HCT116 (cell line): ENCODE measurements around the gene GTF2H1. TPM values are rescaled to one million over a fixed set of nuclear protein-coding genes. Genes with fewer than 3 reads are reported as not detected.

Experiments
- ATAC-seq: fragments of 200-7000 bp; cut with Tn5 transposase; 2 replicates; pipeline ENCODE4 v1.9.1; 2020; ENCODE audit warnings: mild to moderate bottlenecking, moderate library complexity
- BruUV-seq: library from RNA; stranded (reverse); fragments of 400-500 nt; replicated peaks from 2 replicates; lab custom pipeline; 2021; lab: Mats Ljungman, UMichigan
- CTCF ChIA-PET: fragments of 300-600 bp; sonication (Branson Sonifier 250); formaldehyde crosslinking; loops from one replicate; lab custom pipeline; 2021; ENCODE audit warnings: antibody characterized with exemption; lab: Charles Lee
- POLR2A ChIA-PET: fragments of 300-600, 350-600 bp; sonication (Branson Sonifier 250); formaldehyde crosslinking; loops from one replicate; lab custom pipeline; 2021; ENCODE audit warnings: antibody characterized with exemption; lab: Charles Lee
- RAD21 ChIA-PET, 2 experiments: fragments of 300-600 bp; sonication (Branson Sonifier 250); formaldehyde crosslinking; loops; one replicate each; lab custom pipeline; 2023; ENCODE audit warnings: low total read pairs in 2 of 2; ENCODE audit not compliant: uncharacterized antibody in 2 of 2, unreplicated experiment in 2 of 2, low non-redundant PET in 1 of 2; lab: Charles Lee
- DNase-seq: peaks from one replicate; pipeline ENCODE4 v3.0.0-alpha.2; 2010; ENCODE audit warnings: low read depth, low spot score
- H2AFZ ChIP-seq: fragments of 200-600 bp; shearing (Covaris generic), sonication (generic); 2 replicates; pipeline ENCODE4 v1.6.1; 2017; ENCODE audit warnings: low read depth, mixed run types, mixed read lengths, antibody characterized with exemption, low read length; ENCODE audit not compliant: poor library complexity, severe bottlenecking
- H3K27ac ChIP-seq: 2 replicates; pipeline ENCODE4 v1.5.1; 2012; ENCODE audit warnings: low read depth, low read length
- H3K27me3 ChIP-seq: fragments of 200-600 bp; sonication (generic); 2 replicates; pipeline ENCODE4 v1.6.1; 2016; ENCODE audit warnings: mixed run types, low read length, mixed read lengths; ENCODE audit not compliant: insufficient read depth
- H3K36me3 ChIP-seq, 2 experiments: fragments of 200-500 bp in 1 of 2; fragments of 200-600 bp in 1 of 2; sonication (Bioruptor generic) in 1 of 2; sonication (generic) in 1 of 2; 2 replicates each; pipeline versions ENCODE4 v1.5.1 to v1.6.1; 2014 to 2016; ENCODE audit warnings: low read length in 2 of 2, inconsistent platforms in 1 of 2, mixed read lengths in 1 of 2, mixed run types in 1 of 2; ENCODE audit not compliant: insufficient read depth in 2 of 2, control insufficient read depth in 1 of 2
- H3K4me1 ChIP-seq, 2 experiments: fragments of 200-600 bp in 1 of 2; sonication (generic) in 1 of 2; 2 replicates each; pipeline versions ENCODE4 v1.5.1 to v1.6.1; 2012 to 2017; ENCODE audit warnings: low read length in 2 of 2, inconsistent platforms in 1 of 2, mild to moderate bottlenecking in 1 of 2, mixed read lengths in 1 of 2, mixed run types in 1 of 2, moderate library complexity in 1 of 2; ENCODE audit not compliant: insufficient read depth in 2 of 2, control insufficient read depth in 1 of 2
- H3K4me2 ChIP-seq: fragments of 200-600 bp; sonication (generic); 2 replicates; pipeline ENCODE4 v1.6.1; 2017; ENCODE audit warnings: mixed run types, low read length, mixed read lengths
- H3K4me3 ChIP-seq, 2 experiments: fragments of 200-600 bp in 1 of 2; sonication (generic) in 1 of 2; replicated peaks in 1 of 2; 2 replicates each; pipeline ENCODE4 v1.5.1; 2011 to 2016; ENCODE audit warnings: low read length in 2 of 2, control low read depth in 1 of 2, low read depth in 1 of 2, mild to moderate bottlenecking in 1 of 2, mixed read lengths in 1 of 2, mixed run types in 1 of 2
- H3K79me2 ChIP-seq: fragments of 200-600 bp; sonication (generic); 2 replicates; pipeline ENCODE4 v1.6.1; 2017; ENCODE audit warnings: mild to moderate bottlenecking, mixed run types, low read length, moderate library complexity, mixed read lengths; ENCODE audit not compliant: insufficient read depth
- H3K9ac ChIP-seq: fragments of 200-600 bp; sonication (generic); 2 replicates; pipeline ENCODE4 v1.6.1; 2016; ENCODE audit warnings: low read length, mixed read lengths
- H3K9me2 ChIP-seq: fragments of 200-600 bp; sonication (generic), shearing (Covaris generic); 2 replicates; pipeline ENCODE4 v1.6.1; 2017; ENCODE audit warnings: mixed run types, mild to moderate bottlenecking, moderate library complexity; ENCODE audit not compliant: insufficient read depth
- H3K9me3 ChIP-seq, 2 experiments: fragments of 200-500 bp in 1 of 2; fragments of 200-600 bp in 1 of 2; sonication (Bioruptor generic) in 1 of 2; sonication (generic) in 1 of 2; 2 replicates each; pipeline ENCODE4 v1.6.1; 2014 to 2017; ENCODE audit warnings: low read length in 2 of 2, mixed read lengths in 2 of 2, inconsistent platforms in 1 of 2, low read depth in 1 of 2, mild to moderate bottlenecking in 1 of 2, mixed run types in 1 of 2, moderate library complexity in 1 of 2; ENCODE audit not compliant: control insufficient read depth in 1 of 2, insufficient read depth in 1 of 2
- H4K20me1 ChIP-seq: fragments of 200-600 bp; sonication (generic), shearing (Covaris generic); 2 replicates; pipeline ENCODE4 v1.6.1; 2017; ENCODE audit warnings: mixed run types, mild to moderate bottlenecking, moderate library complexity; ENCODE audit not compliant: insufficient read depth
- CBX3 ChIP-seq: IDR thresholded peaks from 2 replicates; pipeline ENCODE4 v1.6.1; 2012; ENCODE audit warnings: low read depth
- EGR1 ChIP-seq: IDR thresholded peaks from 2 replicates; pipeline ENCODE4 v1.6.1; 2012; ENCODE audit warnings: low read depth
- EZH2 ChIP-seq: fragments of 200-600 bp; sonication (generic); IDR thresholded peaks from 2 replicates; pipeline ENCODE4 v1.6.1; 2017; ENCODE audit warnings: antibody characterized with exemption, mixed run types
- EZH2phosphoT487 ChIP-seq: fragments of 200-600 bp; IDR thresholded peaks from 2 replicates; pipeline ENCODE4 v1.6.1; 2018; ENCODE audit warnings: antibody characterized with exemption, borderline replicate concordance
- POLR2A ChIP-seq: IDR thresholded peaks from 2 replicates; pipeline ENCODE4 v1.7.0; 2011; ENCODE audit warnings: borderline replicate concordance; ENCODE audit not compliant: insufficient read depth, insufficient read length; ENCODE audit errors: extremely low read depth
- POLR2AphosphoS5 ChIP-seq: IDR thresholded peaks from 2 replicates; pipeline ENCODE4 v1.6.1; 2011; ENCODE audit warnings: mild to moderate bottlenecking, low read depth, low read length, moderate library complexity
- RAD21 ChIP-seq: IDR thresholded peaks from 2 replicates; pipeline ENCODE4 v1.6.1; 2012; ENCODE audit warnings: low read depth, mild to moderate bottlenecking
- SP1 ChIP-seq: IDR thresholded peaks from 2 replicates; pipeline ENCODE4 v1.6.1; 2012; ENCODE audit warnings: low read depth
- YY1 ChIP-seq: IDR thresholded peaks from 2 replicates; pipeline ENCODE4 v1.6.1; 2011; ENCODE audit warnings: low read length, low read depth, moderate library complexity, mild to moderate bottlenecking; ENCODE audit not compliant: insufficient replicate concordance; ENCODE audit errors: extremely low read depth
- ZFX ChIP-seq: fragments of 450-650 bp; IDR thresholded peaks from 2 replicates; pipeline ENCODE4 v1.6.1; 2017
- ZNF274 ChIP-seq: fragments of 200-500 bp; sonication (Bioruptor generic); IDR thresholded peaks from 2 replicates; pipeline ENCODE4 v1.6.1; 2014; ENCODE audit warnings: mild to moderate bottlenecking, low read depth, low read length, inconsistent platforms
- intact Hi-C: fragments of 100-400 bp; cut with micrococcal nuclease; formaldehyde crosslinking; loops from 2 replicates; pipeline ENCODE4 v1.10.0; 2022
- total RNA-seq: library from RNA; stranded (reverse); gene quantifications from one replicate; pipeline ENCODE4 v1.2.1, GENCODE V29; 2021; ENCODE audit not compliant: unreplicated experiment

GTF2H1 gene
- total RNA-seq, 1 experiment from 2014 or later, result 37.3 TPM

GRCh38 chr11:18312012-18312411, 10.4 kb upstream of the GTF2H1 start:
- H3K4me2 ChIP-seq, result no peak overlapping the region
- no peaks in the 10 kb centered on the region for H3K9me3 ChIP-seq
- no peak for ATAC-seq
- no TSS peak for BruUV-seq
- TF ChIP-seq EZH2 (no peak), RAD21 (no peak), CBX3 (no peak), EGR1 (no peak), EZH2phosphoT487 (no peak), YY1 (no peak), SP1 (no peak)
- ChIA-PET RAD21 (no interaction called here), POLR2A (interaction anchor here (1.0 kb wide), 1 partner anchor 10 kb away, joined by 4 read pairs; the partner anchor contains the start of gene HPS5), CTCF (no interaction called here)
- peaks cover 22 to 28% of the 10 kb centered on the region in 2 experiments for H3K36me3 ChIP-seq
- H3K27ac ChIP-seq, result no peak overlapping the region
- H3K27me3 ChIP-seq, result no peaks in the 10 kb centered on the region
- no peak overlapping the region for H2AFZ ChIP-seq
- no peak overlapping the region for H3K9ac ChIP-seq
- H3K4me1 ChIP-seq, result peaks cover 0 to 8% of the 10 kb centered on the region in 2 experiments; a peak in 1 of 4 replicates
- H3K4me3 ChIP-seq, result no peak overlapping the region
- no peak for DNase-seq
- H3K79me2 ChIP-seq, result peaks cover 38% of the 10 kb centered on the region
- H4K20me1 ChIP-seq, result no peaks in the 10 kb centered on the region
- H3K9me2 ChIP-seq, result no peaks in the 10 kb centered on the region
- intact Hi-C loops, result no loop called here

GRCh38 chr11:18312663-18313420, 9.5 kb upstream of the GTF2H1 start:
- intact Hi-C loops, result no loop called here
- Histone ChIP-seq H3K27ac (no peak overlapping the region), H2AFZ (no peak overlapping the region), H4K20me1 (no peaks in the 10 kb centered on the region), H3K9ac (no peak overlapping the region), H3K9me2 (no peaks in the 10 kb centered on the region), H3K27me3 (no peaks in the 10 kb centered on the region), H3K4me1 (peaks cover 0 to 8% of the 10 kb centered on the region in 2 experiments; a peak in 1 of 4 replicates), H3K4me2 (no peak overlapping the region), H3K36me3 (peaks cover 19 to 25% of the 10 kb centered on the region in 2 experiments; a peak in 3 of 4 replicates), H3K4me3 (no peak overlapping the region), H3K79me2 (peaks cover 44% of the 10 kb centered on the region), H3K9me3 (no peaks in the 10 kb centered on the region)
- CTCF ChIA-PET, result interaction anchor here (1.9 kb wide), 1 partner anchor 69 kb away, joined by 4 read pairs; no protein-coding TSS in a partner anchor
- POLR2A ChIA-PET, result interaction anchor here (1.0 kb wide), 1 partner anchor 9 kb away, joined by 4 read pairs; the partner anchor contains the start of gene HPS5
- no peak for DNase-seq
- no peak for ATAC-seq
- no TSS peak for BruUV-seq
- RAD21 ChIA-PET, result no interaction called here
- TF ChIP-seq EZH2phosphoT487, result no peak
- TF ChIP-seq POLR2AphosphoS5, result no peak
- no peak for TF ChIP-seq ZNF274
- TF ChIP-seq ZFX, result no peak
- TF ChIP-seq POLR2A, result no peak
